HFFc6 (cell line): ENCODE measurements around the gene COX5A. TPM values are rescaled to one million over a fixed set of nuclear protein-coding genes. Genes with fewer than 3 reads are reported as not detected.

Experiments used
- DNase-seq: peaks from one replicate; pipeline ENCODE4 v3.0.0-alpha.2; 2018
- H3K27ac Mint-ChIP-seq: 2 replicates; pipeline ENCODE4 v1.8.0; 2020; ENCODE audit warnings: mild to moderate bottlenecking, mixed read lengths
- H3K27me3 Mint-ChIP-seq: 2 replicates; pipeline ENCODE4 v1.8.0; 2021; ENCODE audit warnings: mild to moderate bottlenecking, moderate library complexity, mixed read lengths; ENCODE audit not compliant: insufficient read depth
- H3K36me3 Mint-ChIP-seq: 2 replicates; pipeline ENCODE4 v1.8.0; 2021; ENCODE audit warnings: low read depth, mixed read lengths
- H3K4me1 Mint-ChIP-seq: 2 replicates; pipeline ENCODE4 v1.8.0; 2020; ENCODE audit warnings: low read depth, mixed read lengths
- H3K4me3 Mint-ChIP-seq: 2 replicates; pipeline ENCODE4 v1.8.0; 2020; ENCODE audit warnings: mild to moderate bottlenecking, moderate library complexity, mixed read lengths
- H3K9me3 Mint-ChIP-seq: 2 replicates; pipeline ENCODE4 v1.8.0; 2020; ENCODE audit warnings: mild to moderate bottlenecking, mixed read lengths
- total RNA-seq, 6 experiments: library from RNA; stranded (reverse); fragmentation: NEBNext Ultra II Directional; extraction: Animal tissue kit (Norgen Biotek cat#: 25700); gene quantifications; 2 replicates in 1 of 6; 3 replicates in 5 of 6; pipeline ENCODE4 v1.2.3, GENCODE V29; 2021
- TF ChIP-seq, protein P1 (sequence below): fragments of 200-600 bp; sonication (generic); IDR thresholded peaks from 2 replicates; pipeline ENCODE4 v1.5.0; 2021; ENCODE audit warnings: antibody characterized with exemption, mild to moderate bottlenecking

The COX5A gene
- total RNA-seq, 6 experiments from 2014 or later: 181 to 189 (median 186) TPM

DNA sequence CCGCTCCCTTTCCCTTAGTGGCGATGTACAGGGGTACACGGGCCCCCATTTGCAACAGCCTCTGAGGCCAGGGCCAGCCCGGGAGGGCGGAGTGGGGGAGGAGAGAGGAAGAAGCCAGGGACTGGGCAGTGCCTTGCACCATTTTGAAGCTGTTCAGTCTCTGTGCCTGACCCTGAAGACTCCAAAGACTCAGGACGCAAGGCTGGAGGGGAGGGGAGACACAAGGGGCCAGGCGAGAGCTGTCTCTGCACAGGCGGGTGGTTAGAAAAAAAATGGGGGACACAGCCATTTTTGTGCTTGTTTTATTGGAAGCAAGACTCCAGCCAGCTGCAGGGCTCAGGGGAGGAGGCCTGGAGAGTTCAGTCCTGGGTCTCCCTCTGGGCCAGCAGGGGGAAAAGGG is 17.1 kb upstream of the COX5A start:
- no peaks in the 10 kb centered on the region for H3K36me3 Mint-ChIP-seq
- no peak overlapping the region for H3K4me3 Mint-ChIP-seq
- no peaks in the 10 kb centered on the region for H3K9me3 Mint-ChIP-seq
- H3K27me3 Mint-ChIP-seq: peaks cover 12% of the 10 kb centered on the region
- no peak overlapping the region for H3K27ac Mint-ChIP-seq
- H3K4me1 Mint-ChIP-seq: peaks cover 32% of the 10 kb centered on the region
- TF ChIP-seq, protein P1, sequence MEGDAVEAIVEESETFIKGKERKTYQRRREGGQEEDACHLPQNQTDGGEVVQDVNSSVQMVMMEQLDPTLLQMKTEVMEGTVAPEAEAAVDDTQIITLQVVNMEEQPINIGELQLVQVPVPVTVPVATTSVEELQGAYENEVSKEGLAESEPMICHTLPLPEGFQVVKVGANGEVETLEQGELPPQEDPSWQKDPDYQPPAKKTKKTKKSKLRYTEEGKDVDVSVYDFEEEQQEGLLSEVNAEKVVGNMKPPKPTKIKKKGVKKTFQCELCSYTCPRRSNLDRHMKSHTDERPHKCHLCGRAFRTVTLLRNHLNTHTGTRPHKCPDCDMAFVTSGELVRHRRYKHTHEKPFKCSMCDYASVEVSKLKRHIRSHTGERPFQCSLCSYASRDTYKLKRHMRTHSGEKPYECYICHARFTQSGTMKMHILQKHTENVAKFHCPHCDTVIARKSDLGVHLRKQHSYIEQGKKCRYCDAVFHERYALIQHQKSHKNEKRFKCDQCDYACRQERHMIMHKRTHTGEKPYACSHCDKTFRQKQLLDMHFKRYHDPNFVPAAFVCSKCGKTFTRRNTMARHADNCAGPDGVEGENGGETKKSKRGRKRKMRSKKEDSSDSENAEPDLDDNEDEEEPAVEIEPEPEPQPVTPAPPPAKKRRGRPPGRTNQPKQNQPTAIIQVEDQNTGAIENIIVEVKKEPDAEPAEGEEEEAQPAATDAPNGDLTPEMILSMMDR: no peak
- DNase-seq: no peak

DNA sequence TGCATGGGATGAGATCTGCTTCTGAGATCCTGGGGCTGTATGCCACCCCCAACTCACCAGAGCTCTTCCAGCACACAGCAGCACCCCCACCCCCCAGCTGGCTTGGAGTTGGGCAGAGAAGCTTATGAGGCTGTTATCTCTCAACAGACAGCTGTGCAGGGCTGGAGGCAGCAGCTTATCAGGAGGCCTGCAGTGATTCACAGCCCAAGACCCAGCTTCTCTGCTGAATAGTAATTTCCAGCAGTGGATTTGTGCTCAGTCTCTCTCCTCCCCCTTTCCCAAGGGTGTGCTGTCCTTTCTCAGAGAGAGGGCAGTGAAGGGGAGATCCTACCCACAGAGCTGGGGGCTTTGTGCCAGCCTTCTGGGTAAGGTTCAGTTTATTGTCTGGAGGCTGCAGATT is 16.6 kb upstream of the COX5A start:
- Mint-ChIP-seq H3K27me3 (peaks cover 10% of the 10 kb centered on the region), H3K36me3 (no peaks in the 10 kb centered on the region), H3K27ac (no peak overlapping the region), H3K4me1 (peaks cover 28% of the 10 kb centered on the region), H3K9me3 (no peaks in the 10 kb centered on the region), H3K4me3 (no peak overlapping the region)
- TF ChIP-seq, protein P1: no peak
- no peak for DNase-seq

DNA sequence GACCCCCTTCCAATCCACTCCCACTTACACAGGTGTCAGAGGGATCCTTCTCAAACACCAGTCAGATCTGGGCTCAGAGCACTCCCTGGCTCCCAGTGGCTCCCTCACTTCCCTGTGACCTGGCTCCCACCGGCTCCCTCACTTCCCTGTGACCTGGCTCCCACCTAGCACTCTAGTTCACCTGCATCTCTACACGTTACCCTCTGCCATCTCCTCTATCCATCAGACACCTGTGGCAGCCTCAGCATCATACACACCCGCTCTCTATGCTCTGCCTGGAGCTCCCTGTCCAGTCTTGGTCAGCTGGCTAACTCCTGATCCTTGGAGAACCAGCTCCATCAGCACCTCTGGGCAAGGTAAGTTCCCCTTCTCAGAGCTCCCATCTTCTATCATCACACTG is 13.1 kb upstream of the COX5A start:
- no peak for DNase-seq
- no peaks in the 10 kb centered on the region for H3K36me3 Mint-ChIP-seq
- H3K9me3 Mint-ChIP-seq: no peaks in the 10 kb centered on the region
- no peaks in the 10 kb centered on the region for H3K27me3 Mint-ChIP-seq
- H3K4me3 Mint-ChIP-seq: no peak overlapping the region
- no peak overlapping the region for H3K27ac Mint-ChIP-seq
- TF ChIP-seq, protein P1: no peak
- peaks cover 5% of the 10 kb centered on the region; the same call in 1 of the 2 replicates for H3K4me1 Mint-ChIP-seq

DNA sequence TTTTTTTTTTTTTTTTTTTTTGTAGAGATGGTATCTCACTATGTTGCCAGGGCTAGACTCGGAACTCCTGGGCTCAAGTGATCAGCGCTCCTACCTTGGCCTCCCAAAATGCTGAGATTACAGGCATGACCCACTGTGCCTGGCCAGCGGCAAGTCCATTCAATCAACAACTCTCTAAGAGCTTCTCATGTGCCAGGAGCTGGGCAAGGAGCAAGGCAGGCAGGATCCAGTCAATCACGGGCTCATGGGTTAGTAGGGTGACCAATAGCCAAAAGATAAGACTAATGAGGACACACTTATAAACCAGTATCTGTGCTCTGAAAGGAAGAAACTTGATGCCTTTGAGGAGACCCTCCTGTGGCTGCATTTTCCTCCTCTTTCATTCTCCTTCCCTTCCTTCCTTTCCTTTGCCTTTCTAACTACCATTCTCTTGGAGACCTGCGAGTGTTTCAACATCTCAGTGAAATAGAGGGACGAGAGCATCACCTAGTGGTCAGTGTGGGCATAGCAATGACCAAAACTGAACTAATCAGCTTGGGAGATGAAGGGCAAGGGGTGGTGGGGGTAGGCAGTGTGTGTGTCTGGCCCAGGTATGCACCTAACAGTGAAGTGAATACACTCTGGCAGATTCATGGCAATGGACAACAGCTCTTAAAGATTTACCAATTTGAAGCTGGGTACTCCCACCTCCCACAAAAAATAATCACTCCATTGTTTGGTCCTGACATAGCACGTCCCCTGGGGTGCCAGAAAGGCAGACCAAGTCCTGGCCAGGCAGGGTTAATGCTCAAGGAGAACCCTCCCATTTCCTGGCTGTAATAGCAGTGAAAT is 12.4 kb upstream of the COX5A start:
- Mint-ChIP-seq H3K4me1 (peaks cover 5% of the 10 kb centered on the region; the same call in 1 of the 2 replicates), H3K4me3 (no peak overlapping the region), H3K36me3 (no peaks in the 10 kb centered on the region), H3K27me3 (no peaks in the 10 kb centered on the region; the same call in 1 of the 2 replicates), H3K27ac (no peak overlapping the region), H3K9me3 (no peaks in the 10 kb centered on the region)
- peak; percentile 63 for DNase-seq
- TF ChIP-seq, protein P1: peak; percentile 98

DNA sequence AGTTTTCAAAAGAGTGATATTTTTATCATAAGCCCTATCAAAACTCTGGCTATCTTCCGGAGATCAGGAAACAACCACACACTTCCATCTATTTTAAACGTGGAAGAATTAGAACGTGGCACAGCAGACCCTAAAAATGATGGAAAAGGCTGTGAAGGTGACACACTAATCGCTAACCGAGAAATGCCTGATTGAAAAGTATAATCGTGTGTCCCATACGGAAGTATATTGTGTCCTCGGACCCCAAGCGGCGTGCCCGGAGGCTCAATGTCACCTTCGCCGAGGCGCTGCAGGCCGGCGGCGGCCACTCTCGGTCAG is 642 bp downstream of the COX5A start:
- peaks cover 15% of the 10 kb centered on the region for H3K4me1 Mint-ChIP-seq
- peaks cover 3% of the 10 kb centered on the region; the same call in 1 of the 2 replicates for H3K27me3 Mint-ChIP-seq
- TF ChIP-seq, protein P1: no peak
- no peaks in the 10 kb centered on the region for H3K9me3 Mint-ChIP-seq
- DNase-seq: no peak
- peak overlapping the region; percentile 90 for H3K27ac Mint-ChIP-seq
- H3K4me3 Mint-ChIP-seq: peak overlapping the region; percentile 94
- H3K36me3 Mint-ChIP-seq: peaks cover 4% of the 10 kb centered on the region; the same call in 1 of the 2 replicates
